Medulla oblongata (tissue), 1 donor: ENCODE results near the gene HMGCLL1.

Source experiments
- DNase-seq: peaks from one replicate; pipeline ENCODE4 v3.0.0-alpha.2; 2015; ENCODE audit errors: extremely low spot score

Gene HMGCLL1

DNA sequence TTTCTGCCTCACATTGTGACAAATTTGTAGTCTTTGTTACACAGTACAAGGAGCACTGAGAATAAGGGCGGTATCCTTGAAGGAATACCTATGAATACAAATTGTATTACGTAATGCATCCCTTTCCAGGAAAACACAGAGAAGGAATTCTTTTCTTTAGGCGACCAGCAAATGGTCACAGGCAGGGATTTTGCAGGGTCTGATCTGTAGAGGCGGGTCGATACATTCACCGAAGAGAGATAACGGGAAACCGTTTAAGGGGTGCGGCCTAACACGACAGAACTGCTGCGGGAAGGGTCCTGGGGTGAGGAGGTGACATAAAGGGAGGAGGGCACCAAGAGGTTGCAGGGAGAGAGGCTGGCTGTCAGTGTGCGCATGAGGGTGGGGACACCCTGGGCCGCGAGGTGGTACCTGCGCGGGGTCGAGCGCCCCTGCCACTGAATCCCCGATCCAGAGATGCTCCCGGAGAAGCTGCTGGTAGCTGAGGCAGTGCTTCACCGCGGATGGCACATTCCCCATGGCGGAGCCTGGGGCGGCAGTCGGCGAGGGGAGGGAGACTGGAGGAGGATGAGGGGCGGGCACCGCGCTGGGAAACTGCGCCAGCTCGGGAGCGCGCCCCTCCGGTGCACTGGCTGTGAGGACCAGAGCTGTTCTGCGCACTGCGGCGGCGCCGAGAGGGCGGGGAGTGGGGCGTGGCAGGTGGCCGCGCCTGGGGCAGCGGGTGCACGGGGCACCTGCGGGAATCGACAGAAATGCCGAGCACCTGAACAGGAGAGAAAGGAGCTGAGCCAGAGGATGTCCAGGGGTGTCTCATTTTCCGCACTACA, at the start of gene HMGCLL1:
HMGCLL1 (minus strand) TSS at position 656 of the 827 bp plus-strand sequence; CDS start at position 519, 137 bp downstream.
- DNase-seq = peak; percentile 60

GRCh38 chr6:55621993-55622392, 43.0 kb upstream of the HMGCLL1 start:
- DNase-seq = no peak

- no peak for DNase-seq
These were observed 42.3 kb upstream of the HMGCLL1 start for GRCh38 chr6:55621244-55621643.

DNA sequence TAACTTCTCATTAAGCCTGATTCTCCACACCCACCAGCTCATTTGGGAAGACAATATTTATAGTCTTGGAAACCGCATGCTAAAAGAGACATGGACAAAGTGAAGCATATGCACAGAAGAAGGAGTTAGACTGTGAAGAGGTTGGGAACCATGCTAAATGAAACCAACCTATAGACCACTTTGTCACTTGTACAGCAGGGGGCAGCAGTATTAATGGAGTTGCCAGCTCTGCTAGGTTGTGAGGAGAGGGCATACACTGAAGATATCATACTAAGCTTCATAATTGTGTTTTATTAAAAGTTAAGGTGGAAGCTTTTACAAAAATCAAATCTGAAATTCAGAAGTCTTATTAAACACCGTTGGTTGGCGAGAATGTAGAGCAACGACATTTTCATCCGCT, 38.3 kb upstream of the HMGCLL1 start:
- peak; percentile 27 for DNase-seq

- no peak for DNase-seq
These were observed 25.0 kb upstream of the HMGCLL1 start for GRCh38 chr6:55604021-55604420.

- no peak for DNase-seq
These were observed 22.1 kb upstream of the HMGCLL1 start for GRCh38 chr6:55601120-55601519.

GRCh38 chr6:55594442-55594841, 15.4 kb upstream of the HMGCLL1 start:
- no peak for DNase-seq

- no peak for DNase-seq
These were observed 5.8 kb upstream of the HMGCLL1 start for GRCh38 chr6:55584654-55585354.

- no peak for DNase-seq
These were observed 2.2 kb downstream of the HMGCLL1 start for GRCh38 chr6:55576811-55577210.

GRCh38 chr6:55574556-55574955, 4.4 kb downstream of the HMGCLL1 start:
- no peak for DNase-seq

- DNase-seq = no peak
These were observed 9.4 kb downstream of the HMGCLL1 start for GRCh38 chr6:55569638-55570037.

DNA sequence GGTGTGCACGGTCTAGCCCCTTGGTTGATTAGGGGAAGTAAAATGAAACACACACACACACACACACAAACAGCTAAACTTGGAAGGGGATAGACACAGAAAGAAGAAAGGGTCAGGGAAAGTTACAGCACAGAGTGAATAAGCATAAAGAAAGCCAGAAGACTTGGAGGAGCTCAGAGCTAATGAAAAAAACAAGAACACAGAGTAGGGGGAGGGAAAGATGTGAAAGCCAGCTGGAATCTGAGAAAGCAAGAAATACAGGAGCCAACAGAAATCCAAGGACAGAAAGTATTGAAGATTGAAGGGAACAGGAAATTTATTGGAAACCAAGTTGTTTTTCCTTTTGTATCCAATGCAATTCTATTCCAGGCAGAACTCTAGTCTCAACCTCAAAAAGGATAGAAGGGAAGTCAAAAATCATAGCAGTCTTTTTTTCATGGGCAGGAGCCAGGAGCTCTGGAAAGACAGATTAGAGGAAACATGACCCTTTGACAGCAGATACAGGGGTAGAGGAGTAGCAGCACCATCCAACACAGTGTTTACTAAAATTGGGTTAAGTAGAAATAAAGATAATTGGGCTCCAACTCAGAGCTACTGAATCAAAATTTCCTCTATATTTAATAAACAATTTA, 10.1 kb downstream of the HMGCLL1 start:
- peak; percentile 75 for DNase-seq

- no peak for DNase-seq
These were observed 11.4 kb downstream of the HMGCLL1 start for GRCh38 chr6:55567558-55567957.

- no peak for DNase-seq
These were observed 12.8 kb downstream of the HMGCLL1 start for GRCh38 chr6:55566036-55566710.

DNA sequence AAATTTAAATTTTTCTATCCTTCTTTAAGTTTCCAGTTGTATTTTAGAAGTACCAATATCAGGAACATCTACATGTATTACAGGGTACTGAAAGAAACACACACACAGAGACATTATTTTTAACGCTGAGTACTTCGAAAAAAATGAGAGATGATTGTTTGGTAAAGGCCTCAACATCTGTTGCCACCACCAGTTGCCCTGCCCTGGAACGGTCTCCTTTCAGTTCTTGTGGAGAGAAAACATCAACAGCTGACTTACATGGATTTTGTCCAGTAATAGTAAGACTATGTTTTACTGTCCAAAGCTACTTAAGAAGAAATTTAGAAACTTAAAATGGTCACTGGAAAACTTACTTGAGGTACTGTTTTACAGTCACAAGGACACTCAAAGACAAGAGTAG, 16.7 kb downstream of the HMGCLL1 start:
- DNase-seq = no peak

DNA sequence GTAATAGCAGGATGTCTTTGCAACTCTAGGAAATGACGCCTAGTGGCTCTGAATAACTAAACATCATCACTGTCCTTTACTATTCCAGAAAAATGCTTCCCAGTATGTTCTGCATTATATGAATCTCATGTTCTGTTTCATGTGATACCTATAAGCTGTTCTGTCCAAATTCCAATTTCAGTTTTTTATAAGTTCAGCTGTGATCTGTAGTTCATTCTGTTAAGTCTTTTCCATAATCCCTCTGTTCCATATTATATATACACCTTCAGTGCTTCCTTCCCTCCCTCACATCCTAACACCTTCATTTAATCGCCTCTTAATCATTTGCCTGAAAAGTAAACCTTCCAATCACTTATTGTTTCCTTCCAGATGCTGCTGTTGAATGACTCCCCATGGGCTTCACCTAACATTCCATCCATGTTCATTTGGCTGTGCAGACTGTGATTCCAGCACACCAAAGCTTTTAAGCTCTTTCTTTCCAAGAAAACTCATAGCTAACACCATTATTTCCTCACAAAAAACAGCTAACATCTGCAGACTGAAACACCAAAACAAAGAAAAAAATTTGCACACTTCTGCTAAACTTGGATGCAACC, 18.6 kb downstream of the HMGCLL1 start:
- no peak for DNase-seq

GRCh38 chr6:55557146-55557545, 21.8 kb downstream of the HMGCLL1 start:
- no peak for DNase-seq

- DNase-seq = no peak
These were observed 33.2 kb downstream of the HMGCLL1 start for GRCh38 chr6:55545791-55546190.

DNA sequence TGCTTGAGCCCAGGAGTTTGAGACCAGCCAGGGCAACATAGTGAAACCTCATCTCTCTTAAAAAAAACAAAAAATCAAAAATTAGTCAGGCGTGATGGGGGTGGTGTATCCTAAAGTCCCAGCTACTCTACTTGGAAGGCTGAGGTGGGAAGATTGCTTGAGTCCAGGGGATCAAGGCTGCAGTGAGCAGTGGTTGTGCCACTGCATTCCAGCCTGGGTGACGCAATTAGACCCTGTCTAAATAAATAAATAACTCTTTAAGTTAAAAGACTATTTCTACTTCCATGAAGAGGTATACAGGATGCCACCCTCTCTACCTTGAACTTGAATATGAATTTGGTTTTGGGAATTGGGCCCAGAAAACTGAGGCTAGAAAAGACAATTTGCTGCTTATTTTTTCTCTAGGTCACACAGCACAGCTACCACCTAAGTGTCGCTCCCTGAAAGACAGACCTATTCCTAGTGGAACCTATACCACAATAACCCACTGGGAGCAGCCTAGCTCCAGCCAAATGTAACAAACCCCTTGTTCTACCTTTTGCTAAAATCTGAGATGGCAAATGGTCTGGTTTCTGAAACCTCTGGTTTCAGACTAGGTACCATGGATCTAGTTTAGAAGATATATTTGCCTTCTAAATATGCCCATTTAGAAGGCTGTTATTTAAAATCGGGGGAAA, 35.2 kb downstream of the HMGCLL1 start:
- DNase-seq = no peak

DNA sequence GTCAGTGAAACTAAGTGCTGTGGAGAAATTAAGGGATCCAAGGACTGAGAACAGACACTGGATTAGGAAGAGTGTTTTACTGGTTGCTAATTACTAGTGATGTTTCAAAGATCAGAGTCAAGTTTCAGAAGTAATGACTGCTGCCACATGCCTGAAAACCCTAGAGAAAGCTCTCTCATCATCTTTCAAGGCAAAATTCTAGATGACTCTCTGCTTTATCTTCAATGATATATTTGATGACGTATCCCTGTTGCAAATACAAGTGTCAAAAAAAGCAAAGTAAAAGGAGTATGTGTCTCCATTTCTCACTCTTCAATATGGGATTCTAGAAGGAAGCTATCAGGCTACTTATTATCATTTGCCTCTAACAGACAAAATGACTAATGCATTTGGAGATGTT, 38.0 kb downstream of the HMGCLL1 start:
- DNase-seq = no peak

DNA sequence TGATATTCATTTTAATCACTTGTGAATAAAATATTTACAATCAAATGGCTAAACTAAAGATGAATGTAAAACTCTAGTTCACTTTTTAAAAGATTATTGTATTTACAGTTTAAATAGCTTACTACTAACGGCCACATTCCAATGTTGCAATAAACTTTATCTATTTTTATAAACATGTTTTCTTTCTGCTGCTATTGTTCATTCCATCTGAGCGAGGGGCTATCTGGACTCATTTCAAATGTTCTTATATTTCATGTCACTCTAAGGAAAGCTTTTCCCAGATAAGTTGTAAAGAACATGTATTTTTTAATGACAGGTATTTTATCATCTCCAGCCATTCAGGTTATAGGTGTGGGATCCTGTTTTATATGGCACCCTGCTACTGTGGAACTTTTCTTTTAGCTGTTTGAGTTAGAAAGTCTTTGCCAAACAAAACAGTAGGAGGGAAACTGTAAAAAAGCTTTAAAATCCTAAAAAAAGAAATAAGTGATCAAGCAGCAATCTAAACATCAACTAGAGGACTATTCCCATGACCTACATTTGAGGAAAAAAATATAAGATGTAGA, 42.5 kb downstream of the HMGCLL1 start:
- DNase-seq = no peak
